Neural cell (in vitro differentiated cells): Measurements from ENCODE around the gene SRCIN1. TPM values are rescaled to one million over a fixed set of nuclear protein-coding genes. Genes with fewer than 3 reads are reported as not detected.

Experiments
- H2AFZ ChIP-seq: fragments of 200-600, 300-800 bp; sonication (generic), shearing (Covaris generic); 2 replicates; pipeline ENCODE4 v1.6.0; 2014; ENCODE audit warnings: low read depth, mild to moderate bottlenecking, antibody characterized with exemption, low read length, moderate library complexity
- H3F3A ChIP-seq: fragments of 200-600 bp; shearing (Covaris generic); 2 replicates; pipeline ENCODE4 v1.6.1; 2016; ENCODE audit warnings: mild to moderate bottlenecking, moderate library complexity, mixed read lengths, antibody characterized with exemption, low read length; ENCODE audit not compliant: insufficient read depth, poor library complexity, severe bottlenecking
- H3K27ac ChIP-seq: fragments of 200-600, 300-800 bp; sonication (generic), shearing (Covaris generic); 2 replicates; pipeline ENCODE4 v1.5.1; 2014; ENCODE audit warnings: mild to moderate bottlenecking, low read length, moderate library complexity
- H3K27me3 ChIP-seq: fragments of 300-800, 200-600 bp; sonication (generic), shearing (Covaris generic); 2 replicates; pipeline ENCODE4 v1.6.0; 2014; ENCODE audit warnings: mild to moderate bottlenecking, low read depth, low read length, moderate library complexity; ENCODE audit not compliant: insufficient read depth
- H3K36me3 ChIP-seq: fragments of 300-800, 200-600 bp; sonication (generic), shearing (Covaris generic); 2 replicates; pipeline ENCODE4 v1.5.1; 2014; ENCODE audit warnings: mild to moderate bottlenecking, antibody characterized with exemption, low read length, moderate library complexity; ENCODE audit not compliant: insufficient read depth
- H3K4me2 ChIP-seq: fragments of 300-800, 200-600 bp; sonication (generic), shearing (Covaris generic); 2 replicates; pipeline ENCODE4 v1.6.0; 2014; ENCODE audit warnings: mild to moderate bottlenecking, low read length
- H3K4me3 ChIP-seq: fragments of 300-800, 200-600 bp; sonication (generic), shearing (Covaris generic); 2 replicates; pipeline ENCODE4 v1.5.1; 2014; ENCODE audit warnings: mild to moderate bottlenecking, low read length, moderate library complexity
- H3K79me2 ChIP-seq: fragments of 200-600 bp; shearing (Covaris generic); replicated peaks from 2 replicates; pipeline ENCODE4 v1.6.0; 2014; ENCODE audit warnings: mild to moderate bottlenecking, low read length, moderate library complexity; ENCODE audit not compliant: insufficient read depth
- H3K9ac ChIP-seq: fragments of 300-800, 200-600 bp; sonication (generic), shearing (Covaris generic); 2 replicates; pipeline ENCODE4 v1.6.1; 2016; ENCODE audit warnings: mild to moderate bottlenecking, low read length, mixed read lengths
- H3K9me2 ChIP-seq: fragments of 200-600 bp; shearing (Covaris generic); 2 replicates; pipeline ENCODE4 v1.6.1; 2016; ENCODE audit warnings: mild to moderate bottlenecking, low read length, mixed read lengths; ENCODE audit not compliant: insufficient read depth
- H3K9me3 ChIP-seq: fragments of 200-600, 300-800 bp; sonication (generic), shearing (Covaris generic); 2 replicates; pipeline ENCODE4 v1.6.1; 2016; ENCODE audit warnings: mild to moderate bottlenecking, mixed run types, low read length, moderate library complexity, mixed read lengths
- H4K20me1 ChIP-seq: fragments of 200-600 bp; shearing (Covaris generic); 2 replicates; pipeline ENCODE4 v1.6.1; 2016; ENCODE audit warnings: mild to moderate bottlenecking, mixed run types; ENCODE audit not compliant: insufficient read depth
- EP300 ChIP-seq: fragments of 450-650 bp; conservative IDR thresholded peaks from 2 replicates; pipeline ENCODE4 v1.6.1; 2014; ENCODE audit warnings: antibody characterized with exemption, mild to moderate bottlenecking, moderate library complexity; ENCODE audit not compliant: poor library complexity, severe bottlenecking
- EZH2 ChIP-seq: fragments of 200-600, 300-800 bp; shearing (Covaris generic), sonication (generic); IDR thresholded peaks from 2 replicates; pipeline ENCODE4 v1.6.1; 2014; ENCODE audit warnings: antibody characterized with exemption, low read length, borderline replicate concordance, mild to moderate bottlenecking; ENCODE audit not compliant: insufficient read depth, poor library complexity, severe bottlenecking
- MXI1 ChIP-seq: fragments of 450-650 bp; conservative IDR thresholded peaks from 2 replicates; pipeline ENCODE4 v1.6.1; 2014; ENCODE audit warnings: antibody characterized with exemption, mild to moderate bottlenecking; ENCODE audit not compliant: poor library complexity, severe bottlenecking
- POLR2AphosphoS5 ChIP-seq: IDR thresholded peaks from 2 replicates; pipeline ENCODE4 v1.6.1; 2012
- RAD21 ChIP-seq: fragments of 450-650 bp; conservative IDR thresholded peaks from 2 replicates; pipeline ENCODE4 v1.6.1; 2014; ENCODE audit warnings: antibody characterized with exemption, mild to moderate bottlenecking, moderate library complexity
- SMC3 ChIP-seq: fragments of 450-650 bp; conservative IDR thresholded peaks from 2 replicates; pipeline ENCODE4 v1.6.1; 2014; ENCODE audit warnings: antibody characterized with exemption, mild to moderate bottlenecking, moderate library complexity; ENCODE audit not compliant: poor library complexity
- TAF1 ChIP-seq: IDR thresholded peaks from 2 replicates; pipeline ENCODE4 v1.6.1; 2012; ENCODE audit warnings: low read depth
- polyA plus RNA-seq: library from polyadenylated mRNA; depleted of rRNA; stranded (reverse); fragments of >200 nt; gene quantifications from 2 replicates; pipeline ENCODE4 v1.2.3, GENCODE V29; 2014
- TF ChIP-seq, protein P1 (sequence below): fragments of 450-650 bp; IDR thresholded peaks from 2 replicates; pipeline ENCODE4 v1.5.1; 2014; ENCODE audit warnings: antibody characterized with exemption, mild to moderate bottlenecking, moderate library complexity; ENCODE audit not compliant: poor library complexity, severe bottlenecking
- TF ChIP-seq, protein P2 (sequence below): IDR thresholded peaks from 2 replicates; pipeline ENCODE4 v1.6.1; 2012; ENCODE audit warnings: borderline replicate concordance

The SRCIN1 gene
- polyA plus RNA-seq, 1 donor from 2014 or later: 18.0 TPM

DNA sequence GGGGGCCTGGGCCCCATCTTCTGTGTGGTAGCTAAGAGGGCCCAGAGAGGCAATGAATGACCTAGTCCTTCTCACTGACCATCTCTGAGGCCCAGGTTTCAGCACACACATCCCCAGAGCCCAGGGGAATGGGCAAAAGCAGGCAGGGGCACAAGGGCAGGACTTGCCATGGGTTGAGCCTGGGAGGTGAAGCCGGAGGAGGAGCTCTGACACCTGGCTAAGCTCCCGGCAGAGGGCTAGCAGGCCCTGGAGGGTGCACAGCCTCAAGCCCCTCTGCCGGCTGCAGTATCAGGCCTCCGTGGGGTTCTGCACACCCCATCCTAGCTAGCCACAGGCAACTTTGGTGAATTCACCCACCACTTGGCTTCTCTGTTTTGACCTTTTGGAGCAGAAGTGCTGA is 5.3 kb downstream of the SRCIN1 start:
- peaks cover 4% of the 10 kb centered on the region for H3F3A ChIP-seq

DNA sequence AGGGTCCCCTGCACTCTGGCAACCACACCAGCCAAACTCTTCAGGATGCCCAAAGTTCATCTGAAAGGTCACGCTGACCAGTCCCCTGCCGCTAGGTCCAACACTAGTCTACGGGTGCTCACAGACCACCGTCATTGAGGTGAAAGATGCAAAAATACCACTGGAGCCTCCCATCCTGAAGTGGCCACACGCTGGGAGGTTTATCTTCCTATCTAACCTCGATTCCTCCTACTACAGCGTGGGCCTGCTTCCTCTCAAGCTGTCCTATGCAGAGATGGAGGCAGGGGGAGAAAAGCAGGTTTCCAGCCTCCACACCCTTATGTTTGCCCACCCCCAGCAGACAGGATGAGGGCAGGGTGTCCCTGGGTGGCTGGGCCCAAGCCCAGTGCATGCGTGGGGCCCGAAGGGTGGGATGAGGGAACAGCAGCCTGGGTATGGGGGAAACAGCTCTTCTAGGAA is 6.3 kb downstream of the SRCIN1 start:
- Histone ChIP-seq H3K4me2 (no peak overlapping the region), H3K4me3 (no peak overlapping the region), H3K9ac (no peak overlapping the region), H2AFZ (no peak overlapping the region), H3K9me3 (no peaks in the 10 kb centered on the region), H4K20me1 (peaks cover 36% of the 10 kb centered on the region), H3K9me2 (no peaks in the 10 kb centered on the region), H3K36me3 (no peaks in the 10 kb centered on the region), H3K27ac (no peak overlapping the region), H3K79me2 (peaks cover 51% of the 10 kb centered on the region), H3F3A (peaks cover 4% of the 10 kb centered on the region), H3K27me3 (no peaks in the 10 kb centered on the region)
- TF ChIP-seq RAD21 (no peak), EP300 (no peak), POLR2AphosphoS5 (no peak), SMC3 (no peak), TAF1 (no peak), MXI1 (no peak), EZH2 (no peak)
- TF ChIP-seq, protein P1, sequence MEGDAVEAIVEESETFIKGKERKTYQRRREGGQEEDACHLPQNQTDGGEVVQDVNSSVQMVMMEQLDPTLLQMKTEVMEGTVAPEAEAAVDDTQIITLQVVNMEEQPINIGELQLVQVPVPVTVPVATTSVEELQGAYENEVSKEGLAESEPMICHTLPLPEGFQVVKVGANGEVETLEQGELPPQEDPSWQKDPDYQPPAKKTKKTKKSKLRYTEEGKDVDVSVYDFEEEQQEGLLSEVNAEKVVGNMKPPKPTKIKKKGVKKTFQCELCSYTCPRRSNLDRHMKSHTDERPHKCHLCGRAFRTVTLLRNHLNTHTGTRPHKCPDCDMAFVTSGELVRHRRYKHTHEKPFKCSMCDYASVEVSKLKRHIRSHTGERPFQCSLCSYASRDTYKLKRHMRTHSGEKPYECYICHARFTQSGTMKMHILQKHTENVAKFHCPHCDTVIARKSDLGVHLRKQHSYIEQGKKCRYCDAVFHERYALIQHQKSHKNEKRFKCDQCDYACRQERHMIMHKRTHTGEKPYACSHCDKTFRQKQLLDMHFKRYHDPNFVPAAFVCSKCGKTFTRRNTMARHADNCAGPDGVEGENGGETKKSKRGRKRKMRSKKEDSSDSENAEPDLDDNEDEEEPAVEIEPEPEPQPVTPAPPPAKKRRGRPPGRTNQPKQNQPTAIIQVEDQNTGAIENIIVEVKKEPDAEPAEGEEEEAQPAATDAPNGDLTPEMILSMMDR: no peak
- TF ChIP-seq, protein P2, sequence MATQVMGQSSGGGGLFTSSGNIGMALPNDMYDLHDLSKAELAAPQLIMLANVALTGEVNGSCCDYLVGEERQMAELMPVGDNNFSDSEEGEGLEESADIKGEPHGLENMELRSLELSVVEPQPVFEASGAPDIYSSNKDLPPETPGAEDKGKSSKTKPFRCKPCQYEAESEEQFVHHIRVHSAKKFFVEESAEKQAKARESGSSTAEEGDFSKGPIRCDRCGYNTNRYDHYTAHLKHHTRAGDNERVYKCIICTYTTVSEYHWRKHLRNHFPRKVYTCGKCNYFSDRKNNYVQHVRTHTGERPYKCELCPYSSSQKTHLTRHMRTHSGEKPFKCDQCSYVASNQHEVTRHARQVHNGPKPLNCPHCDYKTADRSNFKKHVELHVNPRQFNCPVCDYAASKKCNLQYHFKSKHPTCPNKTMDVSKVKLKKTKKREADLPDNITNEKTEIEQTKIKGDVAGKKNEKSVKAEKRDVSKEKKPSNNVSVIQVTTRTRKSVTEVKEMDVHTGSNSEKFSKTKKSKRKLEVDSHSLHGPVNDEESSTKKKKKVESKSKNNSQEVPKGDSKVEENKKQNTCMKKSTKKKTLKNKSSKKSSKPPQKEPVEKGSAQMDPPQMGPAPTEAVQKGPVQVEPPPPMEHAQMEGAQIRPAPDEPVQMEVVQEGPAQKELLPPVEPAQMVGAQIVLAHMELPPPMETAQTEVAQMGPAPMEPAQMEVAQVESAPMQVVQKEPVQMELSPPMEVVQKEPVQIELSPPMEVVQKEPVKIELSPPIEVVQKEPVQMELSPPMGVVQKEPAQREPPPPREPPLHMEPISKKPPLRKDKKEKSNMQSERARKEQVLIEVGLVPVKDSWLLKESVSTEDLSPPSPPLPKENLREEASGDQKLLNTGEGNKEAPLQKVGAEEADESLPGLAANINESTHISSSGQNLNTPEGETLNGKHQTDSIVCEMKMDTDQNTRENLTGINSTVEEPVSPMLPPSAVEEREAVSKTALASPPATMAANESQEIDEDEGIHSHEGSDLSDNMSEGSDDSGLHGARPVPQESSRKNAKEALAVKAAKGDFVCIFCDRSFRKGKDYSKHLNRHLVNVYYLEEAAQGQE: no peak

More for the DNA sequence above, 5.3 kb downstream of the SRCIN1 start:
- Histone ChIP-seq H3K4me2 (no peak overlapping the region), H4K20me1 (peaks cover 31% of the 10 kb centered on the region), H3K79me2 (peaks cover 59% of the 10 kb centered on the region), H2AFZ (no peak overlapping the region), H3K27ac (peak overlapping the region; percentile 20), H3K9me2 (no peaks in the 10 kb centered on the region), H3K36me3 (no peaks in the 10 kb centered on the region), H3K9ac (no peak overlapping the region), H3K27me3 (no peaks in the 10 kb centered on the region), H3K9me3 (no peaks in the 10 kb centered on the region), H3K4me3 (peak overlapping the region; percentile 73)
- TF ChIP-seq EZH2 (no peak), POLR2AphosphoS5 (no peak), EP300 (no peak), TAF1 (no peak), SMC3 (no peak), RAD21 (no peak), MXI1 (no peak)
- TF ChIP-seq, protein P1: no peak
- TF ChIP-seq, protein P2: no peak
